ENCODE data around the gene CPNE4.

DNA sequence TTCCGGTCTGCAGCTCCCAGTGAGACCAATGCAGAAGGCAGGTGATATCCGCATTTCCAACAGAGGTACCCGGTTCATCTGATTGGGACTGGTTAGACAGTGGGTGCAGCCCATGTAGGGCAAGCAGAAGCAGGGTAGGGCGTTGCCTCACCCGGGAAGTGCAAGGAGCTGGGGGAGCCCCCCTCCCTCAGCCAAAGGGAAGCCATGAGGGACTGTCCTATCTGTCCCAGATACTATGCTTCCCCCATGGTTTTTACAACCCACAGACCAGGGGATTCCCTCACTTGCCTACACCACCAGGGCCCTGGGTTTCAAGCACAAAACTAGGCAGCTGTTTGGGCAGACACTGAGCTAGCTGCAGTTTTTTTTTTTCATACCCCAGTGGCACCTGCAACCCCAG is 71.8 kb downstream of the CPNE4 start:
- no peak for TF ChIP-seq POLR2AphosphoS5 (IDR thresholded peaks at IDR 0.05; ENCODE audit: low read depth, low read length)
- TF ChIP-seq, protein P1, sequence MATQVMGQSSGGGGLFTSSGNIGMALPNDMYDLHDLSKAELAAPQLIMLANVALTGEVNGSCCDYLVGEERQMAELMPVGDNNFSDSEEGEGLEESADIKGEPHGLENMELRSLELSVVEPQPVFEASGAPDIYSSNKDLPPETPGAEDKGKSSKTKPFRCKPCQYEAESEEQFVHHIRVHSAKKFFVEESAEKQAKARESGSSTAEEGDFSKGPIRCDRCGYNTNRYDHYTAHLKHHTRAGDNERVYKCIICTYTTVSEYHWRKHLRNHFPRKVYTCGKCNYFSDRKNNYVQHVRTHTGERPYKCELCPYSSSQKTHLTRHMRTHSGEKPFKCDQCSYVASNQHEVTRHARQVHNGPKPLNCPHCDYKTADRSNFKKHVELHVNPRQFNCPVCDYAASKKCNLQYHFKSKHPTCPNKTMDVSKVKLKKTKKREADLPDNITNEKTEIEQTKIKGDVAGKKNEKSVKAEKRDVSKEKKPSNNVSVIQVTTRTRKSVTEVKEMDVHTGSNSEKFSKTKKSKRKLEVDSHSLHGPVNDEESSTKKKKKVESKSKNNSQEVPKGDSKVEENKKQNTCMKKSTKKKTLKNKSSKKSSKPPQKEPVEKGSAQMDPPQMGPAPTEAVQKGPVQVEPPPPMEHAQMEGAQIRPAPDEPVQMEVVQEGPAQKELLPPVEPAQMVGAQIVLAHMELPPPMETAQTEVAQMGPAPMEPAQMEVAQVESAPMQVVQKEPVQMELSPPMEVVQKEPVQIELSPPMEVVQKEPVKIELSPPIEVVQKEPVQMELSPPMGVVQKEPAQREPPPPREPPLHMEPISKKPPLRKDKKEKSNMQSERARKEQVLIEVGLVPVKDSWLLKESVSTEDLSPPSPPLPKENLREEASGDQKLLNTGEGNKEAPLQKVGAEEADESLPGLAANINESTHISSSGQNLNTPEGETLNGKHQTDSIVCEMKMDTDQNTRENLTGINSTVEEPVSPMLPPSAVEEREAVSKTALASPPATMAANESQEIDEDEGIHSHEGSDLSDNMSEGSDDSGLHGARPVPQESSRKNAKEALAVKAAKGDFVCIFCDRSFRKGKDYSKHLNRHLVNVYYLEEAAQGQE (IDR thresholded peaks at IDR 0.05; ENCODE audit: insufficient read depth in 1 of 2, low read depth in 2 of 2, low read length in 2 of 2): no peak
